C1 segment of cervical spinal cord (tissue), 14 donors: Measurements from ENCODE around the gene MKNK1.

Experiments used
- DNase-seq, 14 donors: peaks; one replicate each; lab custom pipeline; 2025; lab: John Stamatoyannopoulos, UW

MKNK1 gene

DNA sequence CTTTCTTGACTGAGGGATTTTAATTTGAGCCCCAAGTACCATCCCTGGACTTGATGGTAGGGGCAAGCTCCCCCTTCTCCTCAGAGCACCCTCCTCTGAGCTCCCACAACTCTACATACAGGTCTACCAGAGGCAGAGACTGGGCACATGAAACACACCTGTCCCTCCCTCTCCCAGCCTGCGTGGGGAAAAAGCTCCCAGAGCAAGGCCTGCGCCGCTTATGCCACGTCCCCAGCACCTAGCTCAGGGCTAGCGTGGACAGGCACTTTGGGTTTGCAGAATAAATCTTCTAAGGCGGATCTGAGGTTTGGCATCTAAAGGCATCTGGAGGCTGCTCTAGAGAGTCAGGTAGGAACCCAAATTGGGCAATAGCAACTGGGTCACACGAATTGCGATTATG is 45.1 kb downstream of the MKNK1 start:
- DNase-seq: no peak

DNA sequence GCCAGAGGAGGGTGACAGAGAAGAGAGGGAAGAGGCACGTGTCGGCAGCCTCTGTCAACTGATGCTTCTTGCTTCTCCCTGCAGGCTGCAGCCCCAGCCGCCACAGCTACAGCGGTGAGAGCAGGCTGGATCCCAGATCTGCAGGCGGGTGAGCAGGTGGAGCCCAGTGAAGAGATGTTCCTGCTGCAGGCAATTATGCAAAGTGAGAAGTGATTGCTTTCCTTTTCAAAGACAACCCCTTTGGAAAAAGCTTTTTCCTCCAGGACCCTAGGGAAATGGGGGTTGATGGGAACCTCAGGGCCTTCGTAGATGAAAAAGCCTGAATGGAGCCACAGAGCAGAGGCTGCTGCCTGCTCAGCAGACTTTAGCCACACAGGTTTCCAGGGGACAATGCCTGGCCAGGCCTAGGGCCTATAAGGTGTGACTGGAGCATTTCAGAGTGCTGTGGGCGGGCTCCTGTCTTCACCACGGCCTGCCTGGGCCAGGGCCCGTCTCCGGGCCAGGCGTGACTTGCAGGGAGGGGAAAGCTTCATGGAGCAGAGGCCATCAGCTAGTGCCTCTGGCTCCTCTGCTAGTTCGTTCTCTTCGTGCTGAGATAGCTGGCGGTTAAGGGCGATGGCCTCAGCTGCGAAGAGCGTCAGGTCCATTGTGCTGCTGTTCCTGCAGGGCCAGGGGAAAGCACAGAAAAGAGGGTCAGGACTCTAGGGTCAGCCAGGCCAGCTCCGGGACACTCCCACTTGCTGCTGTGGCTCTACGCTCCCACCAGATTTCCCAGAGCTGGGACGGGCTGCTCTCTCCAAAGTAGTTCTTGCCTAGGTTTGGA is 45.7 kb downstream of the MKNK1 start:
- no peak for DNase-seq

DNA sequence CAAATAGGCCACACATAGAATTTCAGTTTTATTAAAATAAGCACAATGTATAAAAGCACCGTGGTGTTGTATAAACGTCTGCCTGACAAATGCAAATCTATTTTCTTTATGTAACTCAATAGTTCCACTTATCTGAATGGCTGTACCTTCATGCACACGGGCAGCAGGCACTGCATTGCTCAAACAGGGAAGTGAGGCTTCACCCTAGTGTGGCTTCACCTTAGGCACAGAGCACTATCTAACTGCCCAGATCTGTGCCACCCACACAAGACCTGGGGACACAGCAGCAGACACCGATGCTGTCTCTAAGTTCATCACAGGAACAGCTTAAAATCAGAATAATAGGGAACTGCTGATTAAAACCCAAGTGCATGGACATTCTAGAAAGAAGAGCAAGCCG is 46.7 kb downstream of the MKNK1 start:
- no peak for DNase-seq

DNA sequence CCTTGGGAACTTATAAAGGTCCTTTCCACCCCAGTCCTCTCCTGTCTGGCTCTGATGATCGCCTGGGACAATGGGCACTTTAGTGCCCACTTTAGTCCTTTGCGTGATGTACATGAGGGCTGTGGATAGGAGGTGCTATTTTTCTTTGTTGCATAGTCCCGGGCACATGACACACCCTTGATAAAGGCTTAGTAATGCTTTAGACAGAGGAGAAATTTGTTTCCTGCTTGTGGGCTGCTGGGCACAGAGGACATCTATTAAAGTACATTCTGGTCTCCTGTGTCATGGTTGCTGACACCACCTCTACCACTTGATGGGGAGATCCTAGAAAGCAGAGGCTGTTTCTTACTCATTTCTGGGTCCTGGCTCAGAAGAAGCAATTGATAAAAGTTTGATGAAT is 47.2 kb downstream of the MKNK1 start:
- DNase-seq: no peak

DNA sequence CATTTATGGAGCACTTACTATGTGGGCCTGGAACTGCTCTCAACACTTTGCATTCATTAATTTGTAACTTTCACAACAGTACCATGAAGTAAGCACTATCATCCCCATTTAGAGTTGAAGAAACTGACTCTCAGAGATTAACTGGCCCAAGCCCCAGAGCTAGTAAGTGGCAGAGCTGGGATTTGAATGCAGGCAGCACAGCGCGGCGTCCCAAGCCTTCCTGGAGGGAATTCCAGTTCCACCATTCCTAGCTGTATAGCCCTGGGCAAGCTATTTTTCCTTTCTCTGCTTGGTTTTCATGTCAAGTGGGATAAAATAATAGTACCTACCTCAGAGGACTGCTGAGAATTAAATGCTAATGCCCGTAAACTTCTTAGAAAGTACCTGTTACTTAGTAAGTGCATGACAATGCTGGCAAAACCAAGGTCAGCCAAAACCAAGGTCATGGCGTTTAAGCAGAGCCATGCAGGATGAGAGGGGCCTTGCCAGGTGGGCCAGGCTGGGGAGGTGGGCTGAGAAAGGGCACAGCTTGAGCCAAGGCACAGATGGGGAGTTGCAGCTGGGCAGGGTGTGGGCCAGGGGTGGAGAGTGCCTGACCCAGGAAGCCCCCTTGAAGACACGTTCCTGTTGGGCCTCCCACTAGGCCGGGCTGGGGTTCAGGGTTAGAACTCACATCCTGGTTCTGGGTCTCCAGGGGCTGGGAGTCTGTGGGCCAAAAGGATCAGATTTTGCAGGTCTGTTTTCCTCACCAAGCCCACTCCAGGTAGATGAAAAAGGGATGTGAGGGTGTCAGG is 48.0 kb downstream of the MKNK1 start:
- DNase-seq: no peak

DNA sequence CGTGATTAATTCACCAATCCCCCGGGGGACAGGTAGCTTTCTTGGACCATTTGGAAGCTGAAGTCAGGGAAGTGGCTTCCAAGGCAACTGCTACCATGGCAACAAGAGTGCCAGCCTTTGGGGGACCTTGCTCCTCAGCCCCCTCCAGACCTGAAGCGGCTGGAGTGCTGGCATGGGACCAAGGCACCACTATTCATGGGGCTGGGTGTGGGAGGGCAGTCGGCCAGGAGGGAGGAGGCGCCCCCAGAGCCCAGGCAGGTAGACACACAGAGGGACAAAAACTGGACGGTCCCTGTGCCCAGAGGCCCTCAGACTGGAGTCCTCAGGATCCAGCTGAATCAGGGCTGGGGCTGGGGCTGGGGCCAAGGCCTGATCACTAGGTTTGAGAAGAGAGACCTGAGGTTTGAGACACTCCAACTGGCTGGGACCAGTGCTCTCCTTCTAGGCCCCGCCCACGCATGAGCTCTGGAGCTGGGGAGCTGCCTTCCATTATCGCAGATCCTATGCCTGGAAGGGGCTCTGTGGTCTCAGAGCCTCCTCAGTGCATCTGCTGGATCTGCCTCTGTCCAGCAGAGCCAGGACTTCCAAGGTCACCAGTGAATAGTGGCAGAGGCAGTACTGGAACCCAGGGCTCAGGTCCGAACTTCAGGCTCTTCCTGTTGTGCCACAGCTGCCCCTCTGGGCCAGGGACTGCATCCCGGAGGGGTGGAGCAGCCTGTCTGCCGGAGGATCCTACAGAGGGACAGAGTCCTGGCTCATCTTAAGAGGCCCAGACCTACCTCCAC is 49.3 kb downstream of the MKNK1 start:
- DNase-seq: no peak

DNA sequence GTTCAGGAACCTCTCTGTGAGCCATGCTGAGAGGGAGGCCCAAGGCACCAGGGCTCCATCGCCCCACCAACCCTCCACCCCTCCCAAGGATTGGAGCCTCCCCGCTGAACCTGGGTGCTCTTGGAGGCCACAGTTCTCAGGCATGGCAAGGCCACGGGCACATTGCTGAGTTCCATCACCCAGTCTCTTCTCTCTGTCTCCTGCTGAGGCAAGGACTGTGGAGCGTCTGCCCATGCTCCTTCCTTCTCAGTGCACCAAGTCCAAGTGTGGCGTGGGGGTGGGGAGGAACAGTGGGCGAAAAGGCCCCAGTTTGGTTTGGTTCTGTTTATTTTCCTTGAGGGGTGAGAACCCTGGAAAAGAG is 49.9 kb downstream of the MKNK1 start:
- no peak for DNase-seq

DNA sequence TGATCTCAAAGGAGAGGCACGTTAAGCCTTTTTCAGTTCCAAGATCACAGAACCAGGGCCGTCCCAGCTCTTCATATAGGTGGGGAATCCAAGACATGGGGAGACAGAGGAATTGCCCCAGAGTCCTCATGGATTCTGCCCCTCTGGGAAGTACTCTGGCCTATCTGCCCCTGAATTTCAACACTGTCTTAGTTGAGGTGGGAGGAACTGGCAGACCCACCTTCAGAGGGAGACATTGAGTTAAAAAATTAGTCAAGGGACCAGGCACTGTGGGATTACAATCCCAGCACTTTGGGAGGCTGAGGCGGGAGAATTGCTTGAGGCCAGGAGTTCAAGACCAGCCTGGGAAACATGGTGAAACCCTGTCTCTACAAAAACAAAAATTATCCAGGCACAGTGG is 50.6 kb downstream of the MKNK1 start:
- no peak for DNase-seq

DNA sequence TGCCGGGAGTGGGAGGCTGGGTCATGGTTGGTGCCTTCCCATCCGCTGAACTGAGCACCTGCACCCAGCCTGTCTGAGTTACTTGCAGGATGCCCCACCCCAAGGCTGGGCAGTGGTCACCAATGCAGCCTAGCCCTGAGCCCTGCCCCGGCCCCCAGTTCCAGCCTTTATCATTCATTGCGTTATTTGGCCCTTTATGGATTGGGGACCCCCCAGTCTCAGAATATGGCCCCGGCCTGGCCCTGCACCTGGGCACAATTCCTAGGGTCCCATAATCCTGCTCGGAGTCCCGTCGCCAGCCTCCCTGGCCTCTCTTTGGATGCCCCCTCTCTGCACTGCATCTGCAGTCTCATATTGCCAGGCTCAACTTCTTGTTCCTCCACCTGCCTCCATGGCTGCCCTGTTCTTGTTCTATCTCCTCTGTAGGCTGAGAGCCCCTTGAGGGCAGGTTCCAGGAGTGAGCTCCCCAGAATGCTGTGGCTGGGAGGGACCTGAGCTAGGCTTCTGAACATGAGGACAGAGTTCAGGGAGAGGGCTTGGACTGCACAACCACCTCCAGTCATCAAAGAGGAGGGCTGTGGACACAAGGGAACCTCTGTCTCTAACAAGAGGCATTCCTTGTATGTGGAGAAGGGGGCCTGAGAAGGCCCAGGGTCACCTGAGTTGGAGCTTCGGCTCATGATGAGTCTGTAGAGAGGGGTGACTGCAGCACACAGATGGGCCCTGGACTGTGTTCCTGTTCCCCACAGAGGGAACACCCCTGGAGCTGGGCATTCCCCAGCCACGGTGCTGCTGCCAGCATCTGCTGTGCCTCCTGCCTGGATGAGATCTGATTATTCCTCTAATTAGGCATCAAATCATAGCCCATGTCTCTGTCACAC is 51.5 kb downstream of the MKNK1 start:
- DNase-seq: no peak

DNA sequence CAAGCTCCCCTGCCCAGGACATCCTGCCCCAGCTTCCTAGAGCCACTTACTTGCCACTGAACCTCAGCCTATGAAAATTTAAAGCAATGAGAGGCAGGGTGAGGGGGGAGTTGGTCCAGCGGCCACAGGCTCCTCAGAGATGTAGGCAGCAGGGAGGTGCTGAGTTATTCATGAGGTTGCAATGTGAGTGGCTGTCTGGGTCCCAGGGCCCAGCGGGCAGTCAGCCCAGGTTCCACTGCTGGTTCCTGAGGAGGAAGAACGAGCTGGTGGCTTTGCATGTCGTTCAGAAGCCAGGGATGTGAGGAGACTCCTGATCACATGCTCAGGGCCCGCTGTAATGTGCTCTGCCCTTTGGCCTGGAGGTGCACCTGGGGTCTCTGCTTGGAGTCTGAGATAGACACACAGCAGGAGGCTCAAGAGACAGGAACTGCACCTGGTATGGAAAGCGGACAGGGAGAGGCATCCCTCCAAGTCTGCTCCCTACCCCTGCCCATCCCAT is 52.4 kb downstream of the MKNK1 start, which contains the start of gene KNCN:
Gene KNCN (minus strand): TSS at position 51 of the 499 bp plus-strand sequence. CDS start 432 bp downstream, outside the sequence.
- no peak for DNase-seq

DNA sequence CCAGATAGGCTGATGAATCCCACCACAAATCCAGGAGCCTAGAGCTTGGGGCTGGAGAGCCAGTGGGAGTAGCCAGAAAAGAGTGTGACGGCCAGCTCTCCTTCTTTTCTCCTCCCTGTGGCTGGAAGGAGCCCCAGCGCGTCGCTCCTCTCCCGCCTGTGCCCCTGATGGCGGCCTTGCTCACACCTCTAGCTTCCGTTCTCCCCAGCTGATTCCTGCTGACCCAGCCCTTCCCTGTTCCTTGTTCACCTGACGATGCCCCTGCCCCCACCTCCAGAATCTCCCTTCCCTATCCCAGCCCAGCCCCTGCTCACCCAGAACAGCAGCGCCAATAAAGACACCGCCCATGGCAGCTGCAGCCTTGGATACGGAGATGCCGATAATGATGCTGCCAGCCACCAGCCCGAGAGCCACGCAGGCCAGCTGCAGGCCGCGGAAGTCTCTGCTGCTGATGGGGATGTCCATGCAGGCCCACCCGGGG is 53.3 kb downstream of the MKNK1 start:
- no peak for DNase-seq

DNA sequence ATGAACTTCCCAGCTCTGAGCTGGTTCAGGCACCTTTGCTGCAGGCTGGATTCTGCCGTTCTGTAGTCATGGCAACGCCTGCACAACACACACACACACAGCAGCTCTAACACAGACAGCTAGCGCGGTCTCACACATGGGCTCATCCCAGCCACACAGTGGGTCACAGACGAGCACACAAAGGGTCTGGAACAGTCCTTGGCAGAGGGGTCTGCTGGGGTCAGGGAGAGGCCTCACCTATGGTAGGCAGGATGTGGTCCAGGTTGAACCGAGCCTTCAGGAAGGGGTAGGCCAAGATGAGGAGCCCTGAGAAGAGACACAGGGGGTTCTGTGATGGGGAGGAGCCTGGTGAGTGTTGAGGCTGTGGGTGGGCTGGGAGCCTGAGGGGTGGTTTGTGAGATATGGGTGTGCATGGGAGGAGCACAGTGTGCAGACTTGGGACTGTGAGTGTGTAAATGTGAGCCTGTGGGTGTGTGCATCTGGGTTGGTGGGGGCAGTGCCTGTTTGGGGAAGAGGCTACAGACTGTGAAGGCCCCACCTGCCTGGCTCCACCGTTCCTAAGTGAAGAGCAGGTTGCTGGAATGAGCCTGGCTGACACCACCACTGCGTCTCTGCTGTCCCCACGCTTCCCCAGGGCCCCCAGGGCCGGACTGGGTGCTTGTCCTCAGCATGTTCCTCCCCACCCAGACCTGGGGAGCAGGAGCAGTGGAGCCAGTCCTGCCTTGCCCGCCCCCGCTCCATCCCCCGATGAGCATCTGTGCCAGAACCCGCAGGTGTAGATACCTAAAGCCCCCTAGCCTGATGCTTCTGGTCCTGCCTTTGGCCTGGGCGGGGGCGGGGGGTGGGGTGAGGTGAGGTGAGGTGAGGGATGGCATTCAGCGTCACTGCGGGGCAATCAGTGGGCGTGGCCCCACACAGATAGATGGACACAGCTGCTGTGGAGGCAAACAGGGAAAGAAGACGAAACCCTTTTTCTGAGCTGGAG is 54.1 kb downstream of the MKNK1 start:
- no peak for DNase-seq

DNA sequence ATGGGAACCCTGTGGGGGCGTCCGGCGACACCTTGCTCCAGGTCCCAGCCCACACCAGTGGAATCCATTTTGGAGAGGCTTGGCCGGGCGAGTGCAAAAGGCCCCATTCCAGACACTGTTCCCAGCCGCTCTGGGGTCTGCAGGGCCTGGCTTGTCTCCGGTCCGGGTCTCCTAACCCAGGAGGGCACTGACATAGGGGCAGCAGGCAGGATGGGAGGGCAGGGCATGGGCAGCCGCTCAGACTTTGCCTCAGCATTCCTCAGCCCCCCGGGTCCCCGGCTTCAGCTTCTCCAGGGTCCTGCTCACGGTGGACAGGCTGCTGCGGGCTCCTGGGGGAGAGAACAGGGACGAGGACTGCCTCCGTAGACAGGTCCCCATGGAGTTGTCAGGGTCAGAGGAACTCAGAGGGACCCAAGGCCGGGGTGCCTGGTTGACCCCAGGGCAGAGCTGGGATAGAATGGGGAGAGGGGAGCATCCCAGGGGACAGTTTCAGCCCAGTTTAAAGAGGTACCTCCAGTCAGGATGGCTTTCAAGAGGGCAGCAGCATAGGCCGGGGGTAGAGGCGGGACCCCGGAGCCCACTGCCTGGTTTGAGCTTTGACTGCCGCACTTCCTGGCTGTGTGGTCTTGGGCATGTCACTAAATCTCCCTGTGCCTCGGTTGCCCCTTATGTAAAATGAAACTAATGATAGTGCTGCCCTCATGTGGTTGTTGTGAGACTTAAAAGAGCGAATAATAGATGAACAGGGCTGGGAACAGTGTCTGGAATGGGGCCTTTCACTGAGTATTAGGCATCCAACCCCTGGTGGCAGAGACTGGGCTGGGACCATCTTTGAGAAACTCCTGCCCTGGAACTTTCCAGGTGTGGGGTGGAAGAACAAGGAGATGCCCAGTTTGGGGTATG is 56.3 kb downstream of the MKNK1 start:
- DNase-seq: peak in 1 of 14 donors; percentile 2

DNA sequence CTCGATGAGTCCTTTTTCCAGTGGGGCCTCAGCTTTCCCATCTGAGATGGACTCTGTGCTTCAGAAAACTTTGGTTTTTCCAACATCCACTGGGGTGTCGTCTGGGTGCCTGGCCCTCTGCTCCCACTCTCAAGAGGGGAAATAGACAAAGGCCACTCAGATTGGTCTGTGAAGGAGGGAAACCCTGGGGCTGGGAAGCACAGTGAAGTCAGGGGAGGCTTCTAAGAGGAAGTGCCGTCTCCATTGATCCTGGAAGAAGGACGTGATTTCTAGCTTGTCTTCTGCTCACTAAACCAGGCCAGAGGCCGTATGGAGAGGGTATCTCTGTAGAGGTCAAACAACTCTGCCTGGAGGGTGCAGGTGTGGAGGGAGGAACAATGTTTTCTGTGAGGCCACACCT is 57.9 kb downstream of the MKNK1 start:
- no peak for DNase-seq

DNA sequence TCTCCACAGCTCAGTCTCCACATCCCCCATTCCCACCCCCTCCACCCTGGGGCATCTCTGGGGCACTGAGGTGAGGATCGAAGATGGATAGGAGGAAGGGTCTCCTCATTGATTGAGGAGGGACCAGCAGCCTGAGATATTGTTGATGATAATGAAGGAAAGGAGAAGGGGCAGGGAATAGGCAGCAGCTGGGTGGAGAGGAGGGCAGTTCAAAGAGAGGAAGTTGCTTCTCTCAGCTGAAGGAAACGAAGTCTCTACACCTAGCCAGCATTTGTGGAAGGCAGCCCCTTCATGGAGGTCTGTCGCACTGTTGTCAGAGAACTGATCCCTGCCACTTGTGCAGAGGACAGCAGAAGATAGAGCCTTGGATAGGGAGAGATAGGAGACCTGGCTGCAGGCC is 58.3 kb downstream of the MKNK1 start:
- no peak for DNase-seq

DNA sequence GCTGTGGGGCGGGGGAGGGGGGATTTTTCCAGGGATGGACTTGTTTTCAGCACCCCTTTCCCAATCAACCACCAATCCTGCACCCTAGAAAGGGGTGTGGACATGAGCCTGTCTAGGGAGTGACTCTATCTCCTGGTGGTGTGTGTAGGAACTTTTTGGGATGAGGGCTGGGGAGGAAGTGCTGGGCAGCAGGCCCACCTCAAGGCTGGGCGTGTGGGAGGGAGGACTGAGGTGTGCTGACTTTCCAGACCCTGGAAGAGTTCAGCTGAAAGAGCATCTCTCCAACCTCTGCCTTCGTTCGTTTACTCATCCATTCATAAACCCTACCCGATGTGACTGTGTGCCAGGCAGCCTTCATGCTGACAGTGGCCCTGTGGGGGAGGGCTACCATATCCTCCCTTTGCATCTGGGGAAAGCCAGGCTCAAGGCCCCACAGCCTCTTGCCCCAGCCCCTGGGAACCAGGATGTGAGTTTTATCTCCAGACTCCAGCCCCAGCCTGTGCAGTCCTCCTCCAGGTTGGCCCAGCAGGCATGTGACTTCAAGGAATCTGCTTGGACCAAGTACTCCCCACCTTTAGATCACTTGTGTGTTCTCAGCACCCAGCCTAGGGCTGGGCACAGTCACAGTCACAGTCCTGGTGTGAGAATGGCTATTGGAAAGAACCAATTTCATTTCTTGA is 59.4 kb downstream of the MKNK1 start:
- DNase-seq: no peak

DNA sequence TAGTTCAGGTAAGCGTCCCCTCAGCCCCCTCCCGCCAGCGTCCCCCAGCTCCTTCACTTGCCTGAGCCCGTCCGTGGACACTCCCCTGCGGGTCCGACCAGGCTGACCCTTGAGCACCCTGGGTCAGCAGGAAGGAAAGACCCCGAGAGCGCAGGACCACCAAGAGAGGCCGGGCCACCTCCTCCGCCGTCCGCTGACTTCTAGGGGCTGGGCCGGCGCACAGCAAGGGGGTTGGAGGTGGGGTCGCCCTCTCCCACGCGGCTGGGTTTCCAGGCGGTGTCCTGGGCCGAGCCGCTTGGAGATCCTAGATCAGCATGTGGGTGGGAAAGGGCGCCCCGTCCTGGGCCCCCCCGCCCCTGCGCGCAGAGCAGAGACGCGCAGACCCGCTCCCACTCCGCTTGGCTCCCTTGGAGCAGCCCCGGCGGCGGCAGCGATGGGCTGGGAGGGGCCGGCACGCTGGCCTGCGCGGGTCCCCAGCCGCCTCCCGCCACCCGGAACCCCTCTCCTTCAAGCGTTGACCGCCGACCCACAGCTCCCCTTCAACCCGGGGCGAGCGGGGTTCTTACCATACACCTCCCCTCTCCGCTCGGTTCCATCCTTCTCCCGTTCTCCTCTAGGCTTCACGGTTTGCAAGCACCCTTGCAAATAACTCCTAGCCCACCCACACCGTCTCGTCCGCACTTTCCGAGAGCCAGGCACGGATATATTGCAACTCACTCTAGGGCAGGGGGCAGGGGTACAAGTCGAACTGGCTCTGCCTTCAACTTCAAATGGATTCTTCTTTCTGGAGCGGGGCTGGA is 60.1 kb downstream of the MKNK1 start:
- DNase-seq: no peak
